ENCODE data around the gene IGFBP6. TPM values are rescaled to one million over a fixed set of nuclear protein-coding genes. Genes with fewer than 3 reads are reported as not detected.

The IGFBP6 gene
- total and polyA plus RNA-seq, 8 donors, result 2.2 to 32.8 (median 14.6) TPM

DNA sequence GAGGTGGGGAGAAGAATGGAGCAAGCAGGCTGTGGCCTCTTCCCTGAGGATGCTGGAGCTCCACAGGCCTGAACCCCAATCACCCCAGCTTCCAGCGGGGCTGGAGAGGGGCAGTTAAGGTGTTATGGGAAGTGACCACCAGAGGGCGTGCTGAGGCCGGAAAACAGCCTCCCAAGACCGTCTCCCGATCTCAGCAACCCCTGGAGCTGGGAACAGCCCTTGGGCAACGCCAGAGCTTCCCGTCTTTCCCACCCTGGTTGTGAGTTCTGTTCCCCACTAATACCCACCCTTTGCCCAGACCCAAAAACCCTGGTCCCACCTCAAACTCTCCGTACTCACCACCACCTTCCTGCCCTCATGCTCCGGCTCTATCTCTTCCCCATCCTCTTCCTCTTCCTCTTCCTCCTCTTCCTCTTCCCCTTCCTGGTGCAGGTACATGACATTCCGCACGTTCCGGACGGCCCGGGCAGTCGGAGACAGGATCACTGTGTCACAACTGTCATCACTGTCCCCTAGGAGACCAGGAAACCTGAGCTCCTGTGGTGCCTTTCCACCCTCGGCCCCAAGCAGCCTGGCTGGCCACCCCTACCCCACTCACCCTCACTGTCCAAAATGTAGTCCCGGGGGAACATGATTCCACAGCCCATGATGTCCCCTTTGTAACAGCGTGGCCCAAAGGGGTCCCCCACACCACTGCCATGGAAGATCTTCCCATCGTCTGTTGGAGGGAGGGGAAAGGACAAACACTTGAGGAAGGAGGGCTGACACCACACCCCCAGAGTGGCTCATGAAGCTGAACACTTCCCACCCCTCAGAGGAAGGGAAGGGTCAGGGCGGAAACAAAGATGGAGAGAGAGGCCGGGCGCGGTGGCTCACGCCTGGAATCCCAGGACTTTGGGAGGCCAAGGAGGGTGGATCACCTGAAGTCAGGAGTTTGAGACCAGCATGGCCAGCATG, 31.2 kb upstream of the IGFBP6 start:
- FAIRE-seq (no peak), DNase-seq (peak; percentile 64 to 89 (median 80)), ATAC-seq (peak; percentile 45 to 65 (median 56))
- no peak overlapping the region for H3K4me3 ChIP-seq
- no peaks in the 10 kb centered on the region for H3K27me3 ChIP-seq
- H3K36me3 ChIP-seq, result peaks cover 0 to 25% (median 14%) of the 10 kb centered on the region in 3 donors
- intact Hi-C loops (cut with DNase I), result loop anchor here in 2 of 3 donors (2.0 to 10.0 kb wide), 2 partner anchors 33 to 129 kb away; no protein-coding TSS in a partner anchor
- peak overlapping the region in 1 of 4 donors; percentile 28 for H3K27ac ChIP-seq
- 43 to 44% methylated on average over 24 of the region's 24 CpGs for WGBS, 2 donors
- TF ChIP-seq, protein P1, sequence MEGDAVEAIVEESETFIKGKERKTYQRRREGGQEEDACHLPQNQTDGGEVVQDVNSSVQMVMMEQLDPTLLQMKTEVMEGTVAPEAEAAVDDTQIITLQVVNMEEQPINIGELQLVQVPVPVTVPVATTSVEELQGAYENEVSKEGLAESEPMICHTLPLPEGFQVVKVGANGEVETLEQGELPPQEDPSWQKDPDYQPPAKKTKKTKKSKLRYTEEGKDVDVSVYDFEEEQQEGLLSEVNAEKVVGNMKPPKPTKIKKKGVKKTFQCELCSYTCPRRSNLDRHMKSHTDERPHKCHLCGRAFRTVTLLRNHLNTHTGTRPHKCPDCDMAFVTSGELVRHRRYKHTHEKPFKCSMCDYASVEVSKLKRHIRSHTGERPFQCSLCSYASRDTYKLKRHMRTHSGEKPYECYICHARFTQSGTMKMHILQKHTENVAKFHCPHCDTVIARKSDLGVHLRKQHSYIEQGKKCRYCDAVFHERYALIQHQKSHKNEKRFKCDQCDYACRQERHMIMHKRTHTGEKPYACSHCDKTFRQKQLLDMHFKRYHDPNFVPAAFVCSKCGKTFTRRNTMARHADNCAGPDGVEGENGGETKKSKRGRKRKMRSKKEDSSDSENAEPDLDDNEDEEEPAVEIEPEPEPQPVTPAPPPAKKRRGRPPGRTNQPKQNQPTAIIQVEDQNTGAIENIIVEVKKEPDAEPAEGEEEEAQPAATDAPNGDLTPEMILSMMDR (IDR thresholded peaks at IDR 0.05), result peak; percentile 86 to 91 (median 88)
- no peaks in the 10 kb centered on the region for H3K9me3 ChIP-seq
- peaks cover 11 to 14% (median 13%) of the 10 kb centered on the region in 3 donors for H3K4me1 ChIP-seq

DNA sequence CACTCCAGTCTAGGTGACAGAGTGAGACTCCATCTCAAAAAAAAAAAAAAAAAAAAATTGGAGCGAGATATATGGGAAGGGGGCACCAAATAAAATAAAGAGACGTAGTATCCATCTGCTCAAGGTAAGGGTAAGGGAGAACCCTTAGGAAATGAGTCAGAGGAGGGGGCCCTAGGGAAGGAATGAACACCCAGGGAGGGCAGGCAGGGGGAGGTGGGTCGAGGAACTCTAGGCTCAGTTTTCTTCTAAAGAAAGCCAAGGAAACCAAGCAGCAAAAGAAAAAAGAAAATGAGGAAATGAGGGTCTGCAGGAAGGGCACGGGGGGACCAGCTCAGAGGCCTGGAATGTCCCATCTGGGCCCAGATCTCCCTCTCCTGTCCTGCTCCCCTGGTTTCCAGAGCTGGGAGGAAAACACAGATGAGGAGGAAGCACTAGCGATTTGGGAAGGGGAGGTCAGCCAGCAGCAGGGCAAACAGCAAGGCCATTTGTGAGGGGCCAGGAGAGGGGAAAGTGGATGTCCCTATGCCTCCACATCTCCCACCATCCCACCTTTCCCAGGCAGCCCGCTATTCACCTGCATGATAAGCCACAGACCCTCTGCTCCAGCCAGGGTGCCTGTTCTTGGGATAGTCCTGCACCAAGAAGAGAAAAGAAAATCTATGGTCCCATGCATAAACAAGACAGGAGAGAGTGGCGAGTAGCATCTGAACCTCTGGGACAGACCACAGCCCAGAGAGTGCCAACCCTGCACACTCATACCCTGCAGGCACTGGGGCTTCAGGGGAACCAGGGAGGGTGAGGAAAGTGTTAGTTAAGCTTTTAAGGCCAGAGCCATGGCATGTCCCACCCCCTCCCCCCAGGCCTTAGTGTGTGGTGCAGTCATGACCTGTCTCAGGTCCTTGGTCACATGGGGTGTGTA, 30.1 kb upstream of the IGFBP6 start:
- Histone ChIP-seq H3K4me3 (no peak overlapping the region), H3K27me3 (no peaks in the 10 kb centered on the region), H3K36me3 (peaks cover 0 to 25% (median 14%) of the 10 kb centered on the region in 3 donors), H3K27ac (no peak overlapping the region), H3K9me3 (no peaks in the 10 kb centered on the region), H3K4me1 (peaks cover under 1 to 6% (median 3%) of the 10 kb centered on the region in 3 donors)
- 79 to 90% methylated on average over 7 of the region's 7 CpGs for WGBS, 2 donors
- FAIRE-seq (no peak), ATAC-seq (no peak), DNase-seq (peak in 1 of 6 donors; percentile 16)
- TF ChIP-seq, protein P1 (IDR thresholded peaks at IDR 0.05), result no peak
- intact Hi-C loops (cut with DNase I), result loop anchor here in 2 of 3 donors (2.0 to 10.0 kb wide), 2 partner anchors 31 to 127 kb away; no protein-coding TSS in a partner anchor

DNA sequence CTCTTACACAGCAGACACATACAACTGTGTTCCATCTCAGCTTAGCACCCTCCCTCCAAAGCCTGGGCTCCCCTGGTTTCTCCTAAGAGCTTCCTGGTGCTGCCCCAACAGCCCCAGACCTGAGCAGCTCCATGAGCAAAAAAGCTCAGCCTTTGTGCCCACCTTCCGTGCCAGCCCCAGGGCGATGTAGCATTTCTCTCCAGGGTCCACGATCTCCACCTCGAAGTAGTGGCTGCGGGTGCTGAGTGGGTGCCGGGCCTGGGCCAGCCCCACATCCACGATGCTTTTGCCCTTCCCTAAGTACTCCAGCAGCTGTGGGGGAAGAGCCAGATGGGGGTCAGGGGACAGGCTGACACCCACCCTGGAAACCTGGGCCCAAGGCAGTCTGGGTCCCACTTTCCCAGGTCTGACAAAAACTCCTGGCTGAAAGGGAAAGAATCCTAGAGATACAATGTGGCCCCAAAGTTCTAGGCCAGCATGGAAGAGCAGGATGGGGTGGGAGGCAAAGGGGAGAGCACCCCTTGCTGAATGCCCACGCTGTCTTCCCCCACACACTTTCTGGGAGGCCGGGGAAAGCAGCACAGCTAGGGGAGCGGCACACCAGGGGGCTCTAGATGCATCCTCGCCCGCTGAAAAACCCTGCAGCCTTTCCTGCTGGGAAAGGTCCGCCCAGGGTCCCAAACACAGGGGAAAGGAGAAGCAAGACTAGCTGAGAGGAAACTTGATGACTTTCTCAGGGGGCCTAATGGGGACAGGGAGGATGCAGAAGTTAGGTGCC, 29.3 kb upstream of the IGFBP6 start:
- peaks cover 0 to 25% (median 6%) of the 10 kb centered on the region in 3 donors for H3K36me3 ChIP-seq
- H3K27ac ChIP-seq, result no peak overlapping the region
- intact Hi-C loops (cut with DNase I), result loop anchor here in 2 of 3 donors (2.0 to 10.0 kb wide), 2 partner anchors 31 to 127 kb away; no protein-coding TSS in a partner anchor
- H3K27me3 ChIP-seq, result no peaks in the 10 kb centered on the region
- DNase-seq, result peak in 1 of 6 donors; percentile 12
- H3K4me1 ChIP-seq, result peaks cover 0 to 4% (median 0%) of the 10 kb centered on the region in 3 donors
- 88 to 92% methylated on average over 13 of the region's 13 CpGs for WGBS, 2 donors
- no peak overlapping the region for H3K4me3 ChIP-seq
- no peak for ATAC-seq
- FAIRE-seq, result no peak
- TF ChIP-seq, protein P1 (IDR thresholded peaks at IDR 0.05), result no peak
- no peaks in the 10 kb centered on the region for H3K9me3 ChIP-seq

Measured in pancreas (tissue), 10 donors.